ENCODE results near the gene GIPC2. TPM values are rescaled to one million over a fixed set of nuclear protein-coding genes. Genes with fewer than 3 reads are reported as not detected.

Gene GIPC2
- total RNA-seq, 8 experiments from 2014 or later = 0.09 to 0.78 (median 0.43) TPM; not detected in 1

- Histone ChIP-seq H3K4me1 (replicated peaks in 1 of 2) (no peaks in the 10 kb centered on the region), H3K27ac (no peak overlapping the region), H3K4me3 (no peak overlapping the region)
- WGBS, 10 experiments = 30 to 93% (median 68%) methylated on average over 1 to 3 of the region's 3 CpGs; no CpG with 5 or more reads in 3 of the 10 experiments
- in situ Hi-C loops (cut with MboI; ENCODE audit: low pct_unique_long_range_greater_than_20kb in 2 of 9, low sequenced_read_pairs in 9 of 9, unreplicated experiment in 9 of 9) = no loop called here
- ATAC-seq (replicated peaks in 6 of 8) = no peak
Observed at GRCh38 chr1:78184460-78185072, 138.8 kb downstream of the GIPC2 start.

Other genes starting within 250 kb of the GIPC2 start
- 1 to 10 TPM; 1.4 to 7.5 (median 3.0) TPM for gene NEXN, start 157.3 kb upstream of the GIPC2 start, total RNA-seq
- 100 to 1,000 TPM in 7 of 8 experiments, 10 to 100 TPM in 1; 54.7 to 380 (median 234) TPM for gene FUBP1, start 66.9 kb upstream of the GIPC2 start, total RNA-seq
- 100 to 1,000 TPM in 1 of 8 experiments, 10 to 100 TPM in 7; 30.8 to 102 (median 41.2) TPM for gene DNAJB4, start 41.0 kb upstream of the GIPC2 start, total RNA-seq